ENCODE data around the gene MELTF.

- TF ChIP-seq CTCF (conservative IDR thresholded peaks at IDR 0.05; ENCODE audit: low read length) (no peak), EZH2phosphoT487 (IDR thresholded peaks at IDR 0.05; ENCODE audit: borderline replicate concordance) (no peak)
Measured at GRCh38 chr3:197021729-197022404, 7.8 kb downstream of the MELTF start.
